Erythroblast (primary cell): ENCODE results near the gene APLNR.

Experiments
- DNase-seq, 2 experiments: peaks; one replicate each; lab custom pipeline; 2025; lab: John Stamatoyannopoulos, UW
- GATA1 ChIP-seq: IDR thresholded peaks from 2 replicates; pipeline ENCODE4 v1.6.1; 2011; ENCODE audit warnings: low read depth, mild to moderate bottlenecking, control low read depth, low read length, moderate library complexity
- POLR2A ChIP-seq: IDR thresholded peaks from 2 replicates; pipeline ENCODE4 v1.6.1; 2011; ENCODE audit warnings: mild to moderate bottlenecking, low read length

The APLNR gene

GRCh38 chr11:57266157-57266556 is 29.1 kb upstream of the APLNR start:
- TF ChIP-seq GATA1 (no peak), POLR2A (no peak)
- no peak for DNase-seq

- TF ChIP-seq GATA1: no peak
- no peak for TF ChIP-seq POLR2A
- no peak for DNase-seq
Observed at GRCh38 chr11:57263351-57263750, 26.3 kb upstream of the APLNR start.

- DNase-seq: no peak
- no peak for TF ChIP-seq POLR2A
- TF ChIP-seq GATA1: no peak
Observed at GRCh38 chr11:57262157-57262556, 25.1 kb upstream of the APLNR start.

DNA sequence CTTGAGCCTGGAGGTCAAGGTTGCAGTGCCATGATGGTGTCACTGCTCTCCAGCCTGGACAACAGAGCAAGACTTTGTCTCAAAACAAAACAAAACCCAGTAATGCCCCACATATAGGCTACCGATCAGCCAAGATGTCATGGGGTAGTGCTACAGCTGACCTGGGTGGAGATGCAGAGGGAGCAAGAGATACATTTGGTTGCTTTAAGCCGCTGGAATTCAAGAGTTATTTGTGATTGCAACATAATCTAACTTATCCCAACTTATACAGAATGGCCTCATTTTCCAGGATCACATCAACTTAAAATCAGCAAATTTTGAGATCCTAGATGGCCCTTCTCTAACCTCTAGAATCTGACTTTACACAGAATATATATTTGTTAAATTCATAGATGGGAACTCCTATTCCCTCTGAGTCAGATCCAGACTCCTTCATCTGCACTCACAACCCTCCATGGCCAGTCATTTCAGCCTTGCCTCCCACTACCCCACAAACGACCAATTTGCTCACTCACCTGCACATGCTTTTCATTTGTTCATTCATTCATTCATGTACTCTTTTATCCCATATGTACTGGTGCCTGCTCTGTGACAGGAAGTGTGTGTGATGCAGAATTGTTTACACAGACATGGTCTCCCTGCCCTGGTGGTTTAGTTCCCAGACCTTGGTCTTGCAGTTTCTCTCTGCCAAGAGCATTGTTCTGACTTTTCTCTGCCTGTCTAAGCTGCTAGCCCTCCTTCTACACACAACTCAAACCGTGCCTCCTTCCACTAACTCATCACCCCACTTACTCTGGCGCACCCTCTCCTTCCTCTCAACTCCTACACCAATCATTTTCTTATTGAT is 24.1 kb upstream of the APLNR start:
- TF ChIP-seq POLR2A: no peak
- TF ChIP-seq GATA1: no peak

DNA sequence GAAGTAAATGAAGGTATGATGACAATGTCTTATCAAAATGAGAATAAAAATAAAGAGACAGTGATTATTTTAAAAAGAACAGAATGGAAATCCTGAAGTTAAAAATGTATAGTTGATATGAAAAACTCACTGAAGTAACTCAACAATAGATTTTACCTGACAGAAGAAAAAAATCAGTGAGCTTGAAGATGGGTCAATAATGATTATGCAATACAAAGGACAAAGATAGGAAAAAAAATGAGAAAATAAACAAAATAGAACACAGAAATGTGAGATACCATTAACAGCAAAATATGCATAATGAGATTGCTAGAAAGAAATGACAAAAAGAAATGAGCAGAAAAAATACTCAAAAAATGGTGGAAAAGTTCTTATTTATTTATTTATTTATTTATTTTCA is 19.1 kb upstream of the APLNR start:
- TF ChIP-seq GATA1 (no peak), POLR2A (no peak)
- DNase-seq: no peak

More for the DNA sequence above, 24.1 kb upstream of the APLNR start:
- DNase-seq: no peak

GRCh38 chr11:57255618-57256017 is 18.6 kb upstream of the APLNR start:
- DNase-seq: no peak
- TF ChIP-seq GATA1 (no peak), POLR2A (no peak)

- TF ChIP-seq POLR2A: no peak
- TF ChIP-seq GATA1: no peak
- DNase-seq: no peak
Observed at GRCh38 chr11:57254631-57255030, 17.6 kb upstream of the APLNR start.

GRCh38 chr11:57251491-57252104 is 14.5 kb upstream of the APLNR start:
- no peak for TF ChIP-seq POLR2A
- no peak for TF ChIP-seq GATA1
- DNase-seq: peak; percentile 89

- no peak for DNase-seq
- no peak for TF ChIP-seq GATA1
- TF ChIP-seq POLR2A: no peak
Observed at GRCh38 chr11:57251037-57251436, 14.0 kb upstream of the APLNR start.

GRCh38 chr11:57249384-57250319 is 12.6 kb upstream of the APLNR start:
- no peak for TF ChIP-seq GATA1
- peak; percentile 76 to 87 for DNase-seq

GRCh38 chr11:57248780-57249383 is 11.8 kb upstream of the APLNR start:
- TF ChIP-seq POLR2A (no peak), GATA1 (no peak)
- DNase-seq: peak; percentile 77

GRCh38 chr11:57244911-57245310 is 7.9 kb upstream of the APLNR start:
- TF ChIP-seq POLR2A (no peak), GATA1 (no peak)

GRCh38 chr11:57241353-57241972 is 4.4 kb upstream of the APLNR start:
- TF ChIP-seq POLR2A (no peak), GATA1 (no peak)
- DNase-seq: peak; percentile 42

More at GRCh38 chr11:57244911-57245310, 7.9 kb upstream of the APLNR start:
- DNase-seq: no peak
